ENCODE data around the gene FEZF2. TPM values are rescaled to one million over a fixed set of nuclear protein-coding genes. Genes with fewer than 3 reads are reported as not detected.

FEZF2 gene
- total and polyA plus RNA-seq, 2 of the 8 experiments (the other 6 are each of a cell fraction or from before 2014, with no cell fraction given) = 0.06 TPM; not detected in 1

DNA sequence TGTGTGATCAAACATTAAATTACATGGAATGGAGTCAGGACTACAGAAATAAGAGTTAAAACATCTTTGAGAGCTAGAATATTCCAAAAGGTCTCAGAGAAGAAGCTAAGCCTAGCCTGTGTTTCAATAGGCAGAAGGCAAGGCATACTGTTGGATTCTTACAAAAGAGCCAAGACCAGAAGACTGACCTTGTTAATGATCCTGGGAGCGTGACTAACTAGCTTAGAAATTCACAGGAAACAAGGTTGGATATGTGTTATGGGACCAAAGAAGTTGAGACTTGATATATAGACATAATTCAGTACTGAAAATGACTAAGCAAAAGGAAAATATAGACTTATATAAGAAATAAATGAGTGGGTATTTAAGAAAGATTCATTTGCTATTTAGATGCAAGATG lies 50.1 kb downstream of the FEZF2 start:
- Histone ChIP-seq H3K79me1 (ENCODE audit: low read depth, low read length) (no peaks in the 10 kb centered on the region), H3K4ac (replicated peaks; ENCODE audit: insufficient read length, low read depth, low read length) (no peak overlapping the region), H3K14ac (ENCODE audit: insufficient read length) (no peak overlapping the region), H4K5ac (ENCODE audit: insufficient read length, low read depth, low read length) (no peak overlapping the region), H3K27ac (ENCODE audit: low read depth, low read length) (no peak overlapping the region), H3K9me3 (ENCODE audit: insufficient read depth in 2 of 2, low read depth in 1 of 2, low read length in 1 of 2) (peaks cover 3 to 6% of the 10 kb centered on the region in 2 experiments; a peak in 1 of 4 replicates), H2BK15ac (ENCODE audit: low read length) (no peak overlapping the region), H3K9ac (replicated peaks in 1 of 4; ENCODE audit: extremely low read depth in 1 of 4, low read depth in 3 of 4, low read length in 3 of 4) (no peak overlapping the region), H2BK12ac (ENCODE audit: low read depth, low read length) (no peak overlapping the region), H4K8ac (ENCODE audit: extremely low read depth, insufficient read depth, low read length) (no peak overlapping the region), H3K23me2 (ENCODE audit: low read depth, low read length) (peaks cover 8% of the 10 kb centered on the region), H3K27me3 (replicated peaks in 1 of 4; ENCODE audit: control insufficient read depth in 3 of 4, extremely low read depth in 1 of 4, insufficient read depth in 3 of 4, low read length in 3 of 4) (no peaks in the 10 kb centered on the region; a peak in 2 of 7 replicates), H3K23ac (ENCODE audit: insufficient read length) (no peak overlapping the region), H4K91ac (replicated peaks; ENCODE audit: insufficient read length, low read length) (no peak overlapping the region), H2AFZ (ENCODE audit: low read length) (no peak overlapping the region), H4K20me1 (replicated peaks in 1 of 2; ENCODE audit: control insufficient read depth in 1 of 2, insufficient read depth in 2 of 2, low read length in 2 of 2) (no peaks in the 10 kb centered on the region), H3K79me2 (ENCODE audit: control insufficient read depth in 1 of 2, insufficient read depth in 2 of 2, low read length in 2 of 2) (no peaks in the 10 kb centered on the region), H3K4me2 (ENCODE audit: insufficient read depth in 1 of 2, low read depth in 2 of 2, low read length in 2 of 2) (no peak overlapping the region), H3K4me3 (ENCODE audit: extremely low read depth in 1 of 4, insufficient read depth in 2 of 4, low read depth in 3 of 4, low read length in 4 of 4) (no peak overlapping the region), H3K36me3 (ENCODE audit: control insufficient read depth in 2 of 4, insufficient read depth in 4 of 4, low read length in 3 of 4) (peaks cover 0 to 5% (median 0%) of the 10 kb centered on the region in 4 experiments; a peak in 2 of 8 replicates), H2AK5ac (ENCODE audit: low read depth, low read length) (no peak overlapping the region), H2BK120ac (replicated peaks; ENCODE audit: low read depth, low read length) (no peak overlapping the region), H3K4me1 (replicated peaks in 1 of 4; ENCODE audit: control insufficient read depth in 3 of 4, insufficient read depth in 4 of 4, low read length in 3 of 4) (peaks cover 0 to 2% (median 0%) of the 10 kb centered on the region in 4 experiments; a peak in 2 of 7 replicates), H2BK5ac (ENCODE audit: low read depth, low read length) (no peak overlapping the region), H2BK20ac (ENCODE audit: low read length) (no peak overlapping the region), H3K56ac (replicated peaks; ENCODE audit: insufficient read length, low read depth, low read length) (no peak overlapping the region), H3K18ac (ENCODE audit: extremely low read depth, low read length) (no peak overlapping the region)
- no peak for DNase-seq (ENCODE audit: low read depth in 1 of 2, low spot score in 2 of 2)
- POLR2A ChIA-PET (ENCODE audit: partially characterized antibody) = no interaction called here
- CTCF ChIA-PET (ENCODE audit: partially characterized antibody) = interaction anchor here (0.8 to 2.0 kb wide), 3 partner anchors 10 to 237 kb away, joined by 3 to 8 read pairs (median 3); no protein-coding TSS in a partner anchor
- 88% methylated on average over 1 of the region's 1 CpG; no CpG with 5 or more reads in 1 of the 2 experiments for WGBS, 2 experiments (ENCODE audit: extremely low coverage in 1 of 2, insufficient coverage in 1 of 2, insufficient read length in 1 of 2, insufficient replicate concordance in 2 of 2, low coverage in 1 of 2, low lambda C conversion rate in 2 of 2, missing lambda C conversion rate in 1 of 2)
- no peak for FAIRE-seq
- TF ChIP-seq SP1 (IDR thresholded peaks at IDR 0.05; ENCODE audit: low read depth, low read length) = no peak
